IPS DF 4.7 (cell line): ENCODE results near the gene BNIP2.
A peak's percentile ranks its signal among the peaks of the same experiment; 100 is the strongest.
"Not testable (repeated sequence)": the region's sequence is repeated elsewhere in the genome, so short reads cannot be mapped to it uniquely, and the experiment has no call there.

Experiments
- DNase-seq: peaks from one replicate; pipeline ENCODE4 v3.0.0-alpha.2; 2013; ENCODE audit warnings: low spot score; ENCODE audit errors: extremely low read depth

The BNIP2 gene

DNA sequence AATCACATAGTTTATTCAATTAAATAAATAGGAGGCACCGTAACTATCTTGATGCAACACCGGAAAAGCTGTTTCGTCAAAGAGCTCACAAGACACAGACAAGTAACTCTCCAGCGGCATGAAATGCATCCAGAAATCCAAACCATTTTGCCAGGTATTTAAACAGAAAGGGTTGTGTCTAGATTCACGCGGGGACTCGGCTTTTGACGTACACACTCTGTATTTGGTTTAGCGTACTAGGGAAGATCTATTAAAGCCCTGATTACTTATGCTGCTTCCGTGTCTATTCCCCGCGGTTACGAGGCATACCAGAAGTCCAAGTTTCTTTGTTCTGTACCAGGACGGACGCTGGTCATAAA lies 718 bp downstream of the BNIP2 start:
- no peak for DNase-seq

DNA sequence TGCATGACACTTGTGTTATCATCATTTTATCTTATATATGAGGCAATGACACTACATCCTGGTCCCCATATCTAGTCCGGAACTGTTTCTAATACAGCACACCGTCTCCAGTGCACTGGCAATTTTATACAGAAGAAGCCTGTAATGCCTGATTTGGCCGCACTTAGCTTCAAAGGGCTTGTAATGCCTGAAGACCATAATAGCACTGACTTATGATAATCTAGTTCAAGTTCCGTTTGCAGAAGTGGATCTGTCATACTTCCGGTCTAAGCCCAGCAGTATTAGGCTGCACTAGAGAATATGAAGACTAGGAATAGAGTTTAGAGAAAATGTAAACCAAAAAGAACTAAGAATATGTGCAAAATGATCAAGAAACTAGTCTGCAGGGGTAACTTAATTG lies 1.3 kb downstream of the BNIP2 start:
- no peak for DNase-seq

DNA sequence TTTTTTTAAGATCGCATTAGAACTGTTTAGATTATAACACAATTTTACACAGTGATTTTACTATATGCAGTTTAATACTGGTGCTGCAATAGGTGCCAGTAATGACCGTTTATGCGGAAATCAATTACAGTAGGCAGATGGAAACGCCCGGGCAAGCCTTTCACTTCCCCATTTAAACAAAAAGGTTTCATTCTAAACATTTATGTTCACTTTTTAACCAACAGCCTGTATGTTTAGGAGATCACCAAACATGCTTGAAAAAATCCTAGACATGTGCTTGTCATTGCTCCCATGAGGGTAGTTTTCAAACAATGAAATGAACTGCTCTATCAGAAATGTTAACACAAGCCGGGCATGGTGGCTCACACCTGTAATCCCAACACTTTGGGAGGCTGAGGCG lies 2.7 kb downstream of the BNIP2 start:
- DNase-seq = no peak

DNA sequence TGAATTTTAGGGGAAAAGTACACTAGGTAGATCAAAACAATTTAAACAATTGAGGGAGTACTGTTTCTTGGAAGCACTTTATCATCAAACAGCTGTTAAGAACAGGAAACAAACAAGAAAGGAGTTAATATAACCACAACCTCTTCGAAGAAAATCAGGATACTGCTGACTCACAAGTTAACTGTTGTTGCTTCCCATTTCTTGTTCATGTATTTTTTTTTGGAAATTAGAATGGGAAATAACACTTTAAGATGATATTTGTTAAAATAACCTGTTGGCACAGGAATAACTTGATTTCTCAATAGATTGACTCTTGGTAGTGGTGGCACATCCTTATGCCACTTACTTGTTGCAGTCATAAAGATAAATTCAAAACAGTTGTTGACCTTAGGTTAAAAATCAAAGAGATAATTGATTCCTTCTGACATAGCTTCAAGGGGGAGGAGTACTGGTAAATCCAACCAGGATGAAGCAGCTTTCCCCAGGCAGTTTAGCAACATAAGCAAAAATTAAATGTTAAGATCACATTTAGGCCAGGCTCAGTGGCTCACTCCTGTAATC lies 3.3 kb downstream of the BNIP2 start:
- no peak for DNase-seq

DNA sequence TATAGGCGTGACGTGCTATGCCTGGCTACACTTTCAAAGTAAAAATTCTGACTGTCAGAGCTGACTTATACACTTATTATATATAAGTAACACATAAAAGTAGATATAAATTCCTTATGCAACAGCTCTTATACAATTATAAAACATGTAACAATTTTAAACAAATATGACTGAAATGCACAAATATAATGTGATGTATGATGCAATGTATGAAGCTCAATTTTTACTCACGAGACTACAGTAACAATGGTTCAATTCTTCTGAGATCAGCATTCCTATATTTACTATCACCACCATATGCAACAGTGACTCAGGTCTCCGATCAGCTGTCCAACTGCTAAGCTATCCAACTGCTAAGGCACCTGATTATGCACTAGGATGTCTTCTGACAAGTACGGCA lies 8.2 kb downstream of the BNIP2 start:
- no peak for DNase-seq

DNA sequence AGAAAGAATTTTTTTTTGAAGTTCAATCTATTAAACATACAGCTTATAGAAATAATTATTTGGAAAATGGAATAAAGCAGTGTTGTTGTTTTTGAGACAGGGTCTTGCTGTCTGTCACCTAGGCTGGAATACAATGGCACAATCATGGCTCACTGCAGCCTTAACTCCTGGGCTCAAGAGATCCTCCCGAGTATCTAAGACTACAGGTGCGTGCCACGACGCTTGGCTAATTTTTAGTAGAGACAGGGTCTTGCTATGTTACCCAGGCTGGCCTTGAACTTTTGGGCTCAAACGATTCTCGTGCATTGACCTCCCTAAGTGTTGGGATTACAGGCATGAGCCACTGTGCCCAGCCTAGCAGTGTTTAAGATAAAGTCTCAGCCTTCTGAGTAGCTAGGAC lies 8.8 kb downstream of the BNIP2 start:
- DNase-seq = no peak

DNA sequence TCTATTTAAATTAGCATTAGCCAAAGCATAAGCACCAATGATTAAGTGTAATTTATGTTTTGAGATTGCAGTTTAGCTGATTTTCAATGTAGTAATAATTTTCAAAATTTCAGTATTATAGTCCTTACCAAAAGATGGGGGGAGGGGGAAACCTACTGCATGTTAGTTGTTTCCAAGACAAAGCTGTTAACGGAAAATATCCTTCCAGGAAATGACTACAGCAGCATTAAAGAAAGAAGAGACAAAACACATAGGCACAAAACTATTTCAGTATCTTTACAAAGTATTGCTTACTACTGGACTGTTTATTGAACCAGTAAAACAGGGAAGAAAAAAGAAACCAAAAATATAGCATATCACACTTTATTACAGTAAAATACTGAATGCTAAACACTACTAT lies 10.5 kb downstream of the BNIP2 start:
- no peak for DNase-seq

DNA sequence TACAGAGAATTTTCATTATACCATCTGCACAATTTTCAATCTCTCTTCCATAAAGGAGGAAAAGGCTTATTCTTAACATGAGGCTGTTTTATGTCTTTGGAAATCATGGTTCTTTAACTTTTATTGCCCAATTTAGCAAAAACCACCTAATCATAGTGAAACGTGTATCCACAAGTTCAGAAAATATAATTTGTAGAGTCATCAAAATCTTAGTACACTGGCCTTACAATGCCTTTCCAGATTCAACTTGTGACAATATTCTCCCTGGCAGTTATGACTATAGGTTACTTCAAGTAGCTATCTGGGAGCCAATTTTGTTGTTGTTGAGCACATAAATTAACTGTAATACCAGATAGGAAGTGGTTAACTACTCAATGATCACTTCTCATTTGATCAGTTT lies 10.9 kb downstream of the BNIP2 start:
- no peak for DNase-seq

DNA sequence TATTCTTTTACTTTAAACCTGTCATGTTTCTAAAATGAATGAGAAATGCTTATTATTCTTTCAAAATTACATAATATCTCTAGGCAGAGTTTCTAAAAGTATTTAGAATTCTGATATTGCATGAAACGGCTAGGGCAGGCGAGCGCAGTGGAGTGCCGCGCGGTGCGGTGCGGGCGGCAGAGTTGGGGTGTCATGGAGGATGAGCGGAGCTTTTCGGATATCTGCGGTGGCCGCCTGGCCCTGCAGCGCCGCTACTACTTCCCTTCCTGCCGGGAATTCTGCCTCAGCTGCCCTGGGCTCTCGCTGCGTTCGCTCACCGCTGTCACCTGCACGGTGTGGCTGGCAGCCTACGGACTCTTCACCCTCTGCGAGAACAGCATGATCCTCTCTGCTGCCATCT lies 12.6 kb downstream of the BNIP2 start:
- no peak for DNase-seq

DNA sequence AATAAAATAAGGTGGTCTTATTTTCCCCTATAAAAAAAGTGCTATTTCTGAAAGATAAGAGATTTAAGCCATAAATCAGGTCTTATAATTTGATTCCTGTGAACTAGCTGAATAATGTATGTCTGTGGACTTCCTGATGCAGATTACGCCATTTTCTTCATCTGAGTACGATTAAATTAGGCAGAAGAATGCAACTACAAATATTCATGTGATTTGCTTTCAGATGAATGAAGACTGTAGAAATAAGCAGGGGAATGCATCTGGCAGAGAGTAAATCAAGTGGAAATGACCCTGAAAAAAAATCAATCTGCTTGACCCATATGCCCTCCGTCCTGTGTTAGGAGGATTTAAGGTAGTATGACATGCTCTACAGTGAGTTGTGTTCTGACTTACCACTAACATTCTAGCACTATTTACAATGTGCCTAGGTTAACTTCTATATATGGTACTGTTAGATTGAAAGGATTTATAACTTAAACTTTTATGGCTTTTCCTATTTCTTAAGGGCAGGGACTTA lies 14.7 kb downstream of the BNIP2 start:
- DNase-seq = no peak

DNA sequence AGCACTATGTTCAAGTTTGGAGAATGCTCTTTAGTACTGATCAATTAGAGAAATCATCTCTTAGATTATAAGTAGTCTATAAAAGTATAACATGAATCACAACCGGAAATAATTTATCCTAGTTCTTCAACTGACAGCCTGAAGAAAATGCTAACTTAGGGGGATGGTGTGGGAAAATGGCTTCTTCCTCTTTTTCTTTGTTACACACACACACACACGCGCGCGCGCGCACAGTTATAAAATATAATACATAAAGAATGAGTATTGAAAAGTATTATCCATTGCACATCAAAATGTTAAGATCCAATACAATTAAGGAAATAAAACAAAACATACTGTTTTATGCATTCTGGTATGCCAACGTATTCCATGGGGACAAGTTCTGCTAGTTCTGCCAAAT lies 20.6 kb downstream of the BNIP2 start:
- no peak for DNase-seq

DNA sequence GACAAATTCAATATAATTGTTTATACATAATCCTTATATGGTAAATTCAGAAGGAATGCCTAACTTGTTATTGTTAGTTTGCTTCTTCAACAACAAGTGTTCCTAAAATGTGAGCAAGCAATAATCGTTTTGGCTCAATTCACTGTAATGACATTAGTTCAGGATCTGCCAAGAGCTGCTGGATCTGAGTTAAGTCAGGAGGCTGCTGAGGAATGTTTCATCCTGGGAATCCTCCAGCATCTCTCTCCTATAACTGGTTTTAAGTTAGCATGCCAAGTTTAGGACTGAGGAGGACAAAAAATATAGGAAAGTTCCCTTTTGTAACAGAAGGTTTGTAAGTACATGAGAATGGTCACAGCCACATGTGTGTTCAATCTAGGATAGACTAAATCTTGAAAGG lies 26.9 kb downstream of the BNIP2 start:
- no peak for DNase-seq

DNA sequence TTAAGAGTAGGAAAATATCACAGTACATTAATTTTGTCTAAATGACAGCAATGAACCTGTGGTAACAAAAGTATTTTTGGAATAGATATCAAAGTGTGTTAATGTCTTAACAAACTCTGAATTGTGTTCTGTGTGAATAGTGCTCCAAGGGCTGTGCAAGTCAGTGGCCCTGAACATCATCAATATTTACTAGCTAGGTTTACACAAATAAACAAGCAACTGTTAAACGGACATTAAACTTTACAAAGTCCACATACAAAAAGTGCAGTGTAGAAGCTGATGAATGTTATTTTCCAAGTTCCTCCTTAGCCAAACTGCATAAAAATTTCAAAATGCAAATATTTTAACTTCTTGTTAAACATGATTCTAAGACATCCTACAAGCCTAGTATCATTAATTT lies 29.8 kb downstream of the BNIP2 start:
- no peak for DNase-seq

DNA sequence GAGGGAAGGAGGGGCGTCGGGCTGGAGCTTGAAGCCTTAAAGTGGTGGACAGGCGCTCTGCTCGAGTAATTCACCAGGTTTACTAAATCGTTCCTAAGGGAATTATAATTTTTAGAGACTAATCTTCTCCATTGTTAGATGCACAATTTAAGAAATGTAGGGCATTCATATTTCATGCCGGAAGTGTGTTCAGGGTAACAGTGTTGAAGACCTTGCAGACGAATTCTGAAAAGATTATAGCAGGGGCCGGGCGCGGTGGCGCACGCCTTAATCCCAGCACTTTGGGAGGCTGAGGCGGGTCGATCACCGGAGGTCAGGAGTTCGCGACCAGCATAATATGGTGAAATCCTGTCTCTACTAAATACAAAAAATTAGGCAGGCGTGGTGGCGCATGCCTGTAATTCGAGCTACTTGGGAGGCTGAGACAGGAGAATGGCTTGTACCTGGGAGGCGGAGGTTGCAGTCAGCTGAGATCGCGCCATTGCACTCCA lies 31.4 kb downstream of the BNIP2 start:
- no peak for DNase-seq

DNA sequence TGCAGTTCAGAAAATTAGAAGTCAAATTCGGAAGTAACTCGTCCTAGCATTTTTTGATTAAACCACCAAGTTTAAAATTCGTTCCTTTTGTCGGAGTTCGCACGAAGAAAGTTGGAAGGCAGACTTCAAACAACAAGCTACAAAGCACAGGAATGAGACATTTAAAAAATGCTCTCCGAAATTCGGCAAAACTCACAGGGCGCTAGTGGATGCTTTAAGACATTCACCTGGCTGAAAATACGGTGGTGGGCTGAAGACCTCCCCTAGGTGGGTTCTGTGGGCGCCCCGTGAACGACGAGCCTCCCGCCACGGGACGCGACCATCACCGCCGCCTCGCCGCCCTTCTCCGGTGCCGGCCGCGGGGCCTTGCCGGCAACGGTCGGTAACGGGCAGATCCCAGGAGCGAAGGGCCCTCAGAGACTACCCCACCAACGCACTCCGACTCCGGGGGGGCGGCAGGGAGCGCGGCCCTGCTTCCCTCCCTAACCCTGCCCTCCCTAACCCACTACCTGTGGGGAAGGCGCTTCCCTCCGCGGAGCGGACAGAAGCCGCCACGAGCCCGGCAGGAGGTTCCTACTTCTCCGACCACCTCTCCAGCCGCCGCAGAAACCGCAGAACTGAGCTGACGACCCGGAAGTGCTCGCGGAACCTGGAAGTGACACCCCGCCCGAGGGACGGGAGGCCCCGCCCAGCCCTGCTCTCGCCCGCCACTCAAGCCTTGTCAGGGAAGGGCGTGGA lies 32.1 kb downstream of the BNIP2 start, which contains the start of gene GTF2A2:
GTF2A2 (minus strand) TSS at position 619 of the 738 bp plus-strand sequence. CDS start 5,238 bp downstream, outside the sequence.
- DNase-seq = peak; percentile 72

DNA sequence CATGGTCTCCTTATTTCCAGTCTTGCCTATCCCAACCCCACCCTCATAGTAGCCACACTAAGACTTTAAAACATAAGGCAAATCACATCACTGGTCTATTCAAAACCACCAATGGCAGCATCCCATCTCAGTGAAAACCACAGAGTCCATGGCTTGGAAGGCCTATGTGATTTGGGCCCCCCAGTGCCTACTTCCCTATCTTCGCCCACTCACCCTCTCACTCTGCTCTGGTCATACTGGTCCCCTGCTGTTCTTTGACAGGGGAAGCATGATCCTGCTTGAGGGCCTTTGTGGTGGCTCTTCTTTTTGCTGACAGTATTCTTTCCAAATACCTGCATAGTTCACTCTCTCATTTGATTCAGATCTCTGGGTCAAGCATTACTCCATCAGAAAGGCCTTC lies 35.1 kb downstream of the BNIP2 start:
- DNase-seq = no peak

DNA sequence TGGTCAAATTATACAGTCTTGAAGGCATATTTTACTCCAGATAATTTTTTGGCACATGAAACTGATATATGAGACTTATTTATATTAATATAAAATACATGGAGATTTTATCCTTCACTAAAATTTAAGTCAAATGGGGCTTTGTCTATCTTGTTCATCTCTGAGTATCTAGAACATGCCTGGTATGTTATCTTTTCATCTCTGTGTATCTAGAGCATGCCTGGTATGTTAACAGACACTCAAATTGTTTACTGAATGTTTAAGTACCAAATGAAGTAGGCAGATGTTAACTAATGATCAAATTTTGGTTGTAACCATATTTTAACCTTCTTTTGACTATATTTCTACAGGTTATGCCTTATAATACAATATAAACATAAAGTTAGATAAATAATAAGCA lies 39.5 kb downstream of the BNIP2 start:
- DNase-seq = no peak

DNA sequence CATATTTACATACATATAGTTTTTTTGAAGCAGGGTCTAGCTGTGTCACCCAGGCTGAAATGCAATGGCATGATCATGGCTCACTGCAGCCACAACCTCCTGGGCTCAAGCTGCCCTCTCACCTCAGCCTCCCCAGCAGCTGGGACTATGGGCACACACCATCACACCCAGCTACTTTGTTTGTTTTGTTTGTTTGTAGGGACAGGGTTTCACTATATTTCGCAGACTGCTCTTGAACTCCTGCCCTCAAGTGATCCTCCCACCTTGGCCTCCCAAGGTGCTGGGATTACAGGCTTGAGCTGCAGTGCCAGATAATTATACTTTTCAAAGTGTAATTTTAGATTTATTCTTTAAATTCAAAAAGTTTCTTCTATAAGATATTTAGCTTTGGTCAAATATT lies 42.0 kb downstream of the BNIP2 start:
- no peak for DNase-seq

DNA sequence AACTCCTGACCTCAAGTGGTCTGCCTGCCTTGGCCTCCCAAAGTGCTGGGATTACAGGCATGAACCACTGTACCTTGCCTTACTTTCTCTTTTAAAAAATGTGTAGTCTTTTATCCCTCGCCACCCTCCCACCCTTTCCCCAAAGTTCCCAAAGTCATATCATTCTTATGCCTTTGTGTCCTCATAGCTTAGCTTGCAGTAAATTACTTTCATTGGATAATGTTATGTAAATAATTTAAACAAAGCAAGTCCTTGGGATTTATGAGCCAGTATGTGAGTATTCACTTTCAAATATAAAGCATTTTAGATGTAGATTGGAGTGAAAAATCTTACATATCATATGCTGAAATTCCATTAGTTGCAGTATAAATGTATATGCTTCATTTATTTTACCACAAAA lies 42.8 kb downstream of the BNIP2 start:
- no peak for DNase-seq

DNA sequence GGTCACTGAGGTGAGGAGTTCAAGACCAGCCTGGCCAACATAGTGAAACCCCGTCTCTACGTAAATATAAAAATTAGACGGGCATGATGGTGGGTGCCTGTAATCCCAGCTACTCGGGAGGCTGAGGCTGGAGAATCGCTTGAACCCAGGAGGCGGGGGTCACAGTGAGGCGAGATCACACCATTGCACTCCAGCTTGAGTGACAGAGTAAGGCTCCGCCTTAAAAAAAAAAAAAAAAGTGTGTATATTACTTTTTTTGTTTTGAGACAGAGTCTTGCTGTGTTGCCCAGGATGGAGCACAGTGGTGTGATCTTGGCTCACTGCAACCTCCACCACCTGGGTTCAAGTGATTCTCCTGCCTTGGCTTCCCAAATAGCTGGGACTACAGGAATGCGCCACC lies 43.3 kb downstream of the BNIP2 start:
- DNase-seq = not testable (repeated sequence)

DNA sequence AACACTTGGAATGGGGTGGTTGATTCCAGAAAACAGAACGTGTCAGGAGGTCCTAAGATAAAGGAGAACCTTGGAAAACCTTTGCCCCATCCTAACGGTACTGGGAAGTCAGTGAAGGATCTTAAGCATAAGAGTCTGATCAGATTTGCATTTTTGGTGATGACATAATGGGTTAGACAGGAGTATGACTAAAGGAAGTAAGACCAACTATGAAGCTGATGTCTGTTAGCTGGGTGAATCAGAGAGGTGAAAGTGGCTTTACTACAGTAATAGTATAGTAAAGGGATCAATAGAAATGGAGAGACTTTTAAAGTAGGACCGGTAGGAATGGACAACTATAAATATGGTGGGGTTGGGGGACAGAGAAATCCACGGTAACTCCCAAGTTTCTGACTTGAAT lies 44.4 kb downstream of the BNIP2 start:
- DNase-seq = no peak

DNA sequence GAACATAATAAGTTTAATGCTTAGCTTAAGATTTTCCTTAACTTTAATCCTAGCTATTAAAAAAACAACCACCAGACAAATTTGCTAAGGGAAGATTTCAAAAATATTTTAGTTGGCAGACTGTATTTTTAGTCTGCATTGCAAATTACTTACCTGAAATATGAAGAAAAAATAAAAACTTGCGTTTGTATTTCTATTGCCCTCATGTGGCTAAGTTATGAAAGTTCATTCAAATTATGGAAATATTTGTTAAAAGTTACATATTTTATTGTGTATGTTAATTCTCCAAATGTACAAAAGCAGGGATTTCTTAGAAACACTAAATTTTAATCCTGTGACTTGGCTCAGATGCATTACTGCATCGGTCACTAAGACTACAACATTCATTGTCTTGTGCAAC lies 46.8 kb downstream of the BNIP2 start:
- no peak for DNase-seq

DNA sequence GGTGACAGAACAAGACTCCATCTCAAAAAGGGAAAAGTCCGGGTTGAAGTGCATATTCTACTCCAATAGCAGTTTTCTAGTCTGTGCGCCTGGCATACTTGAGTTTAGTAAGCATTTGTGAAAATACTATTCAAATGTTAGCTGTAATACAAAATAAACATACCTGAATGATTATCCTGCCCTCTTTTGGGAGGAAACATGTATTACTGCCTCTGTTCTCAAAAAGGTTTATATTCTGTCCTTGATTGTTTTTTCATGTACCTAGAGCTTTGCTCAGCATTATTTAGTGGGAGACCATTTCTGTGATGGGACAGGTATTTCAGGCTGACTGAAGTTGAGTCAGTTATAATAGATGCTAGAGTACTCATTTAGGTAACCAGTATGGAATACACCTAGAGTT lies 51.6 kb downstream of the BNIP2 start:
- DNase-seq = not testable (repeated sequence)
